ENCODE measurements around the gene CENPP. TPM values are rescaled to one million over a fixed set of nuclear protein-coding genes. Genes with fewer than 3 reads are reported as not detected.

CENPP gene
- total RNA-seq, 2 donors from 2014 or later, result 3.1 to 11.0 TPM

- Histone ChIP-seq H3K9ac (ENCODE audit: low read depth in 2 of 2, low read length in 2 of 2) (no peak overlapping the region), H3K27me3 (no peaks in the 10 kb centered on the region), H3K4me1 (no peaks in the 10 kb centered on the region), H3K36me3 (no peaks in the 10 kb centered on the region), H3K4me3 (no peak overlapping the region), H3K27ac (no peak overlapping the region), H3K9me3 (no peaks in the 10 kb centered on the region)
- TF ChIP-seq CTCF (IDR thresholded peaks at IDR 0.05), result no peak
- DNase-seq, result no peak
- intact Hi-C loops (cut with DNase I), result no loop called here
Observed at GRCh38 chr9:92378865-92379560, 53.3 kb downstream of the CENPP start.

- Histone ChIP-seq H3K36me3 (no peaks in the 10 kb centered on the region), H3K27ac (no peak overlapping the region), H3K27me3 (no peaks in the 10 kb centered on the region), H3K9ac (ENCODE audit: low read depth in 2 of 2, low read length in 2 of 2) (no peak overlapping the region), H3K9me3 (no peaks in the 10 kb centered on the region), H3K4me3 (no peak overlapping the region), H3K4me1 (no peaks in the 10 kb centered on the region)
- no peak for TF ChIP-seq CTCF (IDR thresholded peaks at IDR 0.05)
- DNase-seq, result no peak
- intact Hi-C loops (cut with DNase I), result no loop called here
Observed at GRCh38 chr9:92380603-92381002, 54.9 kb downstream of the CENPP start.

GRCh38 chr9:92381775-92382174 is 56.0 kb downstream of the CENPP start:
- intact Hi-C loops (cut with DNase I), result no loop called here
- Histone ChIP-seq H3K9me3 (no peaks in the 10 kb centered on the region), H3K9ac (ENCODE audit: low read depth in 2 of 2, low read length in 2 of 2) (no peak overlapping the region), H3K27ac (no peak overlapping the region), H3K27me3 (no peaks in the 10 kb centered on the region), H3K4me3 (no peak overlapping the region), H3K4me1 (no peaks in the 10 kb centered on the region), H3K36me3 (no peaks in the 10 kb centered on the region)
- TF ChIP-seq CTCF (IDR thresholded peaks at IDR 0.05), result no peak
- DNase-seq, result no peak

GRCh38 chr9:92384375-92384774 is 58.6 kb downstream of the CENPP start:
- Histone ChIP-seq H3K9me3 (no peaks in the 10 kb centered on the region), H3K27ac (no peak overlapping the region), H3K36me3 (no peaks in the 10 kb centered on the region), H3K4me1 (no peaks in the 10 kb centered on the region), H3K9ac (ENCODE audit: low read depth in 2 of 2, low read length in 2 of 2) (no peak overlapping the region), H3K27me3 (no peaks in the 10 kb centered on the region), H3K4me3 (no peak overlapping the region)
- no peak for DNase-seq
- TF ChIP-seq CTCF (IDR thresholded peaks at IDR 0.05), result no peak
- intact Hi-C loops (cut with DNase I), result no loop called here

- H3K27me3 ChIP-seq, result no peaks in the 10 kb centered on the region
- H3K27ac ChIP-seq, result no peak overlapping the region
- no peak overlapping the region for H3K9ac ChIP-seq (ENCODE audit: low read depth in 2 of 2, low read length in 2 of 2)
- TF ChIP-seq CTCF (IDR thresholded peaks at IDR 0.05), result no peak
- no peaks in the 10 kb centered on the region for H3K9me3 ChIP-seq
- intact Hi-C loops (cut with DNase I), result no loop called here
- no peak overlapping the region for H3K4me3 ChIP-seq
- no peaks in the 10 kb centered on the region for H3K4me1 ChIP-seq
- DNase-seq, result no peak
- H3K36me3 ChIP-seq, result no peaks in the 10 kb centered on the region
Observed at GRCh38 chr9:92385001-92385400, 59.2 kb downstream of the CENPP start.
